ENCODE data around the gene PIK3R2. TPM values are rescaled to one million over a fixed set of nuclear protein-coding genes. Genes with fewer than 3 reads are reported as not detected.
A peak's percentile ranks its signal among the peaks of the same experiment; 100 is the strongest.

The PIK3R2 gene
- total and polyA plus RNA-seq, 2 of the 8 experiments (the other 6 are each of a cell fraction or from before 2014, with no cell fraction given), result 21.7 to 57.1 TPM

GRCh38 chr19:18197941-18198340 lies 45.0 kb downstream of the PIK3R2 start:
- Histone ChIP-seq H3K56ac (replicated peaks; ENCODE audit: insufficient read length, low read depth, low read length) (no peak overlapping the region), H2AFZ (ENCODE audit: low read length) (no peak overlapping the region), H3K36me3 (ENCODE audit: control insufficient read depth in 2 of 4, insufficient read depth in 4 of 4, low read length in 3 of 4) (peaks cover 11 to 26% (median 12%) of the 10 kb centered on the region in 4 experiments; a peak in 7 of 8 replicates), H4K20me1 (replicated peaks in 1 of 2; ENCODE audit: control insufficient read depth in 1 of 2, insufficient read depth in 2 of 2, low read length in 2 of 2) (peaks cover 5 to 27% of the 10 kb centered on the region in 2 experiments), H3K4me2 (ENCODE audit: insufficient read depth in 1 of 2, low read depth in 2 of 2, low read length in 2 of 2) (no peak overlapping the region), H3K18ac (ENCODE audit: extremely low read depth, low read length) (no peak overlapping the region), H2BK20ac (ENCODE audit: low read length) (no peak overlapping the region), H2AK5ac (ENCODE audit: low read depth, low read length) (no peak overlapping the region), H2BK12ac (ENCODE audit: low read depth, low read length) (no peak overlapping the region), H4K5ac (ENCODE audit: insufficient read length, low read depth, low read length) (no peak overlapping the region), H3K4ac (replicated peaks; ENCODE audit: insufficient read length, low read depth, low read length) (no peak overlapping the region), H3K23me2 (ENCODE audit: low read depth, low read length) (peaks cover 8% of the 10 kb centered on the region), H3K27me3 (replicated peaks in 1 of 4; ENCODE audit: control insufficient read depth in 3 of 4, extremely low read depth in 1 of 4, insufficient read depth in 3 of 4, low read length in 3 of 4) (no peaks in the 10 kb centered on the region), H4K8ac (ENCODE audit: extremely low read depth, insufficient read depth, low read length) (0 out of 2 replicates have a peak overlapping the region, but pooled peaks have one; percentile 42), H2BK15ac (ENCODE audit: low read length) (no peak overlapping the region), H3K79me1 (ENCODE audit: low read depth, low read length) (peaks cover 6% of the 10 kb centered on the region; the same call in 1 of the 2 replicates), H3K14ac (ENCODE audit: insufficient read length) (no peak overlapping the region), H3K9ac (replicated peaks in 1 of 4; ENCODE audit: extremely low read depth in 1 of 4, low read depth in 3 of 4, low read length in 3 of 4) (no peak overlapping the region), H2BK5ac (ENCODE audit: low read depth, low read length) (no peak overlapping the region), H3K4me3 (ENCODE audit: extremely low read depth in 1 of 4, insufficient read depth in 2 of 4, low read depth in 3 of 4, low read length in 4 of 4) (no peak overlapping the region), H3K9me3 (ENCODE audit: insufficient read depth in 2 of 2, low read depth in 1 of 2, low read length in 1 of 2) (no peaks in the 10 kb centered on the region), H3K27ac (ENCODE audit: low read depth, low read length) (no peak overlapping the region), H4K91ac (replicated peaks; ENCODE audit: insufficient read length, low read length) (no peak overlapping the region), H2BK120ac (replicated peaks; ENCODE audit: low read depth, low read length) (no peak overlapping the region), H3K79me2 (ENCODE audit: control insufficient read depth in 1 of 2, insufficient read depth in 2 of 2, low read length in 2 of 2) (peaks cover 0 to 8% of the 10 kb centered on the region in 2 experiments; a peak in 1 of 4 replicates), H3K4me1 (replicated peaks in 1 of 4; ENCODE audit: control insufficient read depth in 3 of 4, insufficient read depth in 4 of 4, low read length in 3 of 4) (peaks cover 0 to 14% (median 9%) of the 10 kb centered on the region in 4 experiments; a peak in 6 of 7 replicates), H3K23ac (ENCODE audit: insufficient read length) (no peak overlapping the region)
- DNase-seq (ENCODE audit: low read depth in 1 of 2, low spot score in 2 of 2), result no peak
- no peak for TF ChIP-seq TBP (IDR thresholded peaks at IDR 0.05; ENCODE audit: low read depth, low read length)
- no peak for TF ChIP-seq EGR1 (IDR thresholded peaks at IDR 0.05; ENCODE audit: borderline replicate concordance, low read depth, low read length)
- no peak for FAIRE-seq
- CTCF ChIA-PET (ENCODE audit: partially characterized antibody), result interaction anchor here (0.6 to 2.1 kb wide), 3 partner anchors 15 to 57 kb away, joined by 3 to 8 read pairs (median 6); a partner anchor contains a TSS
- 93% methylated on average over 5 of the region's 6 CpGs; no CpG with 5 or more reads in 1 of the 2 experiments for WGBS, 2 experiments (ENCODE audit: extremely low coverage in 1 of 2, insufficient coverage in 1 of 2, insufficient read length in 1 of 2, insufficient replicate concordance in 2 of 2, low coverage in 1 of 2, low lambda C conversion rate in 2 of 2, missing lambda C conversion rate in 1 of 2)
- POLR2A ChIA-PET (ENCODE audit: partially characterized antibody), result no interaction called here
